ENCODE data around the gene RGR. TPM values are rescaled to one million over a fixed set of nuclear protein-coding genes. Genes with fewer than 3 reads are reported as not detected.
A peak's percentile ranks its signal among the peaks of the same experiment; 100 is the strongest.

The RGR gene
- total and polyA plus RNA-seq, 5 donors from 2014 or later = not detected

DNA sequence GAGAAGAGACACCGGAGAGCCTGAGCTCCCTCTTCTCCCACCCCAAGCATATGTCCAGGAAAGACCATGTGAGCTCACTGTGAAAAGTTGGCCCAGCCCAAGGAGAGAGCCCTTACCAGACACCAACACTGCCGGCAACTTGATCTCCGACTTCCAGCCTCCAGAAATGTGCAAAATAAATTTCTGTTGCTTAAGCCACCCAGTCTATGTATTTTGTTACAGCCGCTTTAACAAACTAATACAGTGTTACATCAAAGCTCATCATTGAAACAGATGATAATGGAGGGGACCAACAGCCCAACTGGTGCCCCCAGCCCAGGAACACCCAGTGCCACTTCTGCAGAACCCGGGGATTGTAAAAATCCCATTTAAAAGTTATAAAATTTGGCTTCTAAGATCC is 18.9 kb downstream of the RGR start:
- H3K9me3 ChIP-seq (ENCODE audit: control insufficient read depth in 2 of 2, low read length in 2 of 2) = no peaks in the 10 kb centered on the region
- no peak overlapping the region for H3K27ac ChIP-seq (ENCODE audit: insufficient read depth, low read length, poor library complexity, severe bottlenecking)
- H3K27me3 ChIP-seq (ENCODE audit: control insufficient read depth, insufficient read depth, low read length) = peaks cover 7% of the 10 kb centered on the region
- Mint-ChIP-seq H3K27ac (no peak overlapping the region), H3K4me3 (no peak overlapping the region), H3K9me3 (no peaks in the 10 kb centered on the region), H3K27me3 (peaks cover 19% of the 10 kb centered on the region), H3K4me1 (peaks cover 2 to 11% (median 6%) of the 10 kb centered on the region in 4 donors), H3K36me3 (no peaks in the 10 kb centered on the region)
- no peak for DNase-seq
- H3K4me1 ChIP-seq (ENCODE audit: control insufficient read depth, insufficient read depth, low read length, poor library complexity, severe bottlenecking) = peaks cover 3% of the 10 kb centered on the region
- no peak overlapping the region for H3K4me3 ChIP-seq (ENCODE audit: low read depth, low read length)
- H3K36me3 ChIP-seq (ENCODE audit: control insufficient read depth, insufficient read depth, low read length) = no peaks in the 10 kb centered on the region
- no peak for ATAC-seq (ENCODE audit: low read depth in 2 of 2)

GRCh38 chr10:84264611-84265141 is 19.8 kb downstream of the RGR start:
- peaks cover 3% of the 10 kb centered on the region for H3K4me1 ChIP-seq (ENCODE audit: control insufficient read depth, insufficient read depth, low read length, poor library complexity, severe bottlenecking)
- peaks cover 2 to 11% (median 6%) of the 10 kb centered on the region in 4 donors for H3K4me1 Mint-ChIP-seq
- H3K27me3 ChIP-seq (ENCODE audit: control insufficient read depth, insufficient read depth, low read length) = peaks cover 3% of the 10 kb centered on the region
- ATAC-seq (ENCODE audit: low read depth in 2 of 2) (peak; percentile 87 to 92), DNase-seq (peak; percentile 39 to 69 (median 61))
- no peaks in the 10 kb centered on the region for H3K36me3 Mint-ChIP-seq
- H3K4me3 ChIP-seq (ENCODE audit: low read depth, low read length) = no peak overlapping the region
- H3K36me3 ChIP-seq (ENCODE audit: control insufficient read depth, insufficient read depth, low read length) = no peaks in the 10 kb centered on the region
- no peak overlapping the region for H3K27ac Mint-ChIP-seq
- H3K9me3 ChIP-seq (ENCODE audit: control insufficient read depth in 2 of 2, low read length in 2 of 2) = no peaks in the 10 kb centered on the region
- no peak overlapping the region for H3K27ac ChIP-seq (ENCODE audit: insufficient read depth, low read length, poor library complexity, severe bottlenecking)
- H3K27me3 Mint-ChIP-seq = peaks cover 12% of the 10 kb centered on the region
- H3K9me3 Mint-ChIP-seq = no peaks in the 10 kb centered on the region
- no peak overlapping the region for H3K4me3 Mint-ChIP-seq

DNA sequence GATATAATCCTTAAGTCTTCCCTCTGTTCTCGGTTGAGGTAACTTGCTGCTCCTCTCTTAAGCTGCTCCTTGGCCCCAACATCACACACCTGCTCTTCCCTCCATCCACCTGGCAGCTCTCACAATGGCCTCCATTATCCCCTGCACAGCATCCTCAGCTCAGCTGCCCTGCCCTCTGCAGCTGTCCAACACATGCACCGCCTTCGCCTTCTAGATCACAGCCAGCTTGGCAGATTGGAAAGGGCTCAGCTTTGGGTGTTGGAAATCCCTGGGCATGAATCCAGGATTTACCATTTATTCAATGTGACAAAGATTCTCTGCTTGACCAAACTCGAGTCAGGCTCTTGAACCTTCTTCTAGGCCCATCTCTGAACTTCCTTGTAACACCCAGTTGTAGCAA is 20.6 kb downstream of the RGR start:
- H3K9me3 Mint-ChIP-seq = no peaks in the 10 kb centered on the region
- H3K27ac Mint-ChIP-seq = no peak overlapping the region
- Histone ChIP-seq H3K27me3 (ENCODE audit: control insufficient read depth, insufficient read depth, low read length) (peaks cover 3% of the 10 kb centered on the region), H3K4me3 (ENCODE audit: low read depth, low read length) (no peak overlapping the region), H3K36me3 (ENCODE audit: control insufficient read depth, insufficient read depth, low read length) (no peaks in the 10 kb centered on the region), H3K9me3 (ENCODE audit: control insufficient read depth in 2 of 2, low read length in 2 of 2) (no peaks in the 10 kb centered on the region), H3K4me1 (ENCODE audit: control insufficient read depth, insufficient read depth, low read length, poor library complexity, severe bottlenecking) (peaks cover 3% of the 10 kb centered on the region), H3K27ac (ENCODE audit: insufficient read depth, low read length, poor library complexity, severe bottlenecking) (no peak overlapping the region)
- peaks cover 12% of the 10 kb centered on the region for H3K27me3 Mint-ChIP-seq
- no peak for DNase-seq
- no peaks in the 10 kb centered on the region for H3K36me3 Mint-ChIP-seq
- H3K4me3 Mint-ChIP-seq = no peak overlapping the region
- peaks cover 3 to 11% (median 6%) of the 10 kb centered on the region in 4 donors for H3K4me1 Mint-ChIP-seq
- no peak for ATAC-seq (ENCODE audit: low read depth in 2 of 2)

DNA sequence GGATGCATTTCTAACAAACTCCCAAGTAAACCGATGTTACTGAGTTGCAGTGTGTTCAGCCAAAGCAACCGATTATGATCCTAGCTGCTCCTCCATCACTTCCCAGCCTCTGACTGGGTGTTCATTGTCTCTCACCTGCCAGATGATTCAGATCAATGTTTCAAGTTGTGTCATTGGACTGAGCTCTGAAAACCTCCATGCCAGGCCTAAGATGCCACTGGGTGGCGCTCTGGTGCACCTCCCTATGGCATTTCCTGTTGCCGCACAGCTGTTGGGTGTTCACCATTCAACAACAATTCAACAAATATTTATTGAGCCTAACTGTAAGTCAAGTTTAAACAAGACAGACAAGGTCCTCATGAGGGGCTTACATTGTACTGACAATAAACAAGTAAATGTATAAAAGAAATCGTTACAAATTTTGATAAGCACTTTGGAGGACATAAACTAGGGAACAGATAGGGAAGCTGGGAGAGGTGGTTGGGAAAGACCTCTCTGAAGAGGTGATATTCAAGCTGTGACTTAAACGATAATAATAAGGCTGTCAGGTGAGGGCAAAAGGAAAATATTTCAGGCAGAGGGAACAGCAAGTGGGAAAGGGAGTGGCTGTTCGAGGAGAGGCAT is 22.8 kb downstream of the RGR start:
- H3K9me3 Mint-ChIP-seq = no peaks in the 10 kb centered on the region
- H3K27ac Mint-ChIP-seq = peak overlapping the region in 1 of 3 donors; percentile 36
- peak overlapping the region in 1 of 4 donors; percentile 37 for H3K4me3 Mint-ChIP-seq

DNA sequence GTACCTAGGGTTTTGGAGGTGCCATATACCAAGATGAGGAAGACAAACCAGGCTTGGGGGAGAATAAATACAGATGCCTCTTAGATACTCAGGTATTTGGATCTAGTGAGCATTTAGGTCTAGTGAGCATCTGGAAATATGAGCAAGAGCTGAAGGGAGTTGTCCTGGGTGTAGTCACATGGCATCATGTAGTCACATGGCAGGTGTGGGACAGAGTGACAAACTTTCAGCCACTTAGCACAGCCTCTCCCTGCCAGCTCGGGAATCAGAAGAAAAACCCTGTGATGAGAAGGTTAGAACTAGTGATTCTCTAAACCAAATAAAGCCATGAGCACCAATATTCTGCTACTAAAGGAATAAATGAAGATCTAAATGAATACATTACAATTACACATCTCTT is 24.3 kb downstream of the RGR start:
- no peaks in the 10 kb centered on the region for H3K9me3 Mint-ChIP-seq
- Histone ChIP-seq H3K27me3 (ENCODE audit: control insufficient read depth, insufficient read depth, low read length) (peaks cover 7% of the 10 kb centered on the region), H3K9me3 (ENCODE audit: control insufficient read depth in 2 of 2, low read length in 2 of 2) (no peaks in the 10 kb centered on the region), H3K4me3 (ENCODE audit: low read depth, low read length) (no peak overlapping the region), H3K36me3 (ENCODE audit: control insufficient read depth, insufficient read depth, low read length) (no peaks in the 10 kb centered on the region), H3K27ac (ENCODE audit: insufficient read depth, low read length, poor library complexity, severe bottlenecking) (no peak overlapping the region), H3K4me1 (ENCODE audit: control insufficient read depth, insufficient read depth, low read length, poor library complexity, severe bottlenecking) (peaks cover 6% of the 10 kb centered on the region)
- ATAC-seq (ENCODE audit: low read depth in 2 of 2) (no peak), DNase-seq (no peak)
- no peak overlapping the region for H3K4me3 Mint-ChIP-seq
- no peak overlapping the region for H3K27ac Mint-ChIP-seq
- peaks cover 6 to 15% (median 9%) of the 10 kb centered on the region in 4 donors for H3K4me1 Mint-ChIP-seq
- H3K36me3 Mint-ChIP-seq = no peaks in the 10 kb centered on the region
- H3K27me3 Mint-ChIP-seq = peaks cover 4% of the 10 kb centered on the region

More for the DNA sequence above, 22.8 kb downstream of the RGR start:
- H3K4me1 ChIP-seq (ENCODE audit: control insufficient read depth, insufficient read depth, low read length, poor library complexity, severe bottlenecking) = peaks cover 6% of the 10 kb centered on the region
- no peaks in the 10 kb centered on the region for H3K9me3 ChIP-seq (ENCODE audit: control insufficient read depth in 2 of 2, low read length in 2 of 2)
- no peak overlapping the region for H3K27ac ChIP-seq (ENCODE audit: insufficient read depth, low read length, poor library complexity, severe bottlenecking)
- no peak overlapping the region for H3K4me3 ChIP-seq (ENCODE audit: low read depth, low read length)
- Mint-ChIP-seq H3K4me1 (peaks cover 6 to 15% (median 9%) of the 10 kb centered on the region in 4 donors), H3K27me3 (peaks cover 11% of the 10 kb centered on the region), H3K36me3 (no peaks in the 10 kb centered on the region)
- H3K36me3 ChIP-seq (ENCODE audit: control insufficient read depth, insufficient read depth, low read length) = no peaks in the 10 kb centered on the region
- peaks cover 3% of the 10 kb centered on the region for H3K27me3 ChIP-seq (ENCODE audit: control insufficient read depth, insufficient read depth, low read length)
- ATAC-seq (ENCODE audit: low read depth in 2 of 2) (peak; percentile 33 to 49), DNase-seq (peak in 2 of 3 donors; percentile 24 to 73)

- Histone ChIP-seq H3K27me3 (ENCODE audit: control insufficient read depth, insufficient read depth, low read length) (peaks cover 6% of the 10 kb centered on the region), H3K4me1 (ENCODE audit: control insufficient read depth, insufficient read depth, low read length, poor library complexity, severe bottlenecking) (peaks cover 4% of the 10 kb centered on the region), H3K4me3 (ENCODE audit: low read depth, low read length) (no peak overlapping the region), H3K27ac (ENCODE audit: insufficient read depth, low read length, poor library complexity, severe bottlenecking) (no peak overlapping the region), H3K36me3 (ENCODE audit: control insufficient read depth, insufficient read depth, low read length) (no peaks in the 10 kb centered on the region), H3K9me3 (ENCODE audit: control insufficient read depth in 2 of 2, low read length in 2 of 2) (no peaks in the 10 kb centered on the region)
- H3K9me3 Mint-ChIP-seq = no peaks in the 10 kb centered on the region
- ATAC-seq (ENCODE audit: low read depth in 2 of 2) (no peak), DNase-seq (no peak)
- no peak overlapping the region for H3K4me3 Mint-ChIP-seq
- no peaks in the 10 kb centered on the region for H3K36me3 Mint-ChIP-seq
- peaks cover 6 to 11% (median 8%) of the 10 kb centered on the region in 4 donors for H3K4me1 Mint-ChIP-seq
- no peak overlapping the region for H3K27ac Mint-ChIP-seq
- H3K27me3 Mint-ChIP-seq = peaks cover 4% of the 10 kb centered on the region
Measured at GRCh38 chr10:84269773-84270172, 24.9 kb downstream of the RGR start.

- peaks cover 8% of the 10 kb centered on the region for H3K27me3 Mint-ChIP-seq
- no peak overlapping the region for H3K4me3 Mint-ChIP-seq
- Histone ChIP-seq H3K4me3 (ENCODE audit: low read depth, low read length) (no peak overlapping the region), H3K27me3 (ENCODE audit: control insufficient read depth, insufficient read depth, low read length) (peaks cover 6% of the 10 kb centered on the region), H3K27ac (ENCODE audit: insufficient read depth, low read length, poor library complexity, severe bottlenecking) (no peak overlapping the region), H3K9me3 (ENCODE audit: control insufficient read depth in 2 of 2, low read length in 2 of 2) (no peaks in the 10 kb centered on the region), H3K4me1 (ENCODE audit: control insufficient read depth, insufficient read depth, low read length, poor library complexity, severe bottlenecking) (peaks cover 4% of the 10 kb centered on the region), H3K36me3 (ENCODE audit: control insufficient read depth, insufficient read depth, low read length) (no peaks in the 10 kb centered on the region)
- H3K27ac Mint-ChIP-seq = peak overlapping the region in 2 of 3 donors; percentile 48 to 61
- H3K4me1 Mint-ChIP-seq = peaks cover 5 to 10% (median 6%) of the 10 kb centered on the region in 4 donors
- no peaks in the 10 kb centered on the region for H3K9me3 Mint-ChIP-seq
- peak in 1 of 3 donors; percentile 20 for DNase-seq
- H3K36me3 Mint-ChIP-seq = no peaks in the 10 kb centered on the region
- no peak for ATAC-seq (ENCODE audit: low read depth in 2 of 2)
Measured at GRCh38 chr10:84270708-84271107, 25.9 kb downstream of the RGR start.

All from CD4-positive, CD25-positive, alpha-beta regulatory T cell (primary cell).